DOHH2 (cell line): Measurements from ENCODE around the gene PRKCZ.

Experiments used
- CTCF ChIP-seq: fragments of 200-600 bp; sonication (generic); IDR thresholded peaks from one replicate; pipeline ENCODE4 v1.5.1; 2014; ENCODE audit warnings: antibody characterized with exemption, mild to moderate bottlenecking, low read depth, low read length; ENCODE audit not compliant: poor library complexity, severe bottlenecking
- EZH2phosphoT487 ChIP-seq: fragments of 200-600 bp; sonication (generic); IDR thresholded peaks from 2 replicates; pipeline ENCODE4 v1.6.1; 2017; ENCODE audit warnings: borderline replicate concordance, mild to moderate bottlenecking, antibody characterized with exemption, low read length, moderate library complexity, mixed read lengths

GRCh38 chr1:2041887-2042286, 8.3 kb upstream of the PRKCZ start:
- TF ChIP-seq CTCF: no peak
- no peak for TF ChIP-seq EZH2phosphoT487
